Loucy (cell line): Measurements from ENCODE around the gene CRX.
"Not testable (repeated sequence)": the region's sequence is repeated elsewhere in the genome, so short reads cannot be mapped to it uniquely, and the experiment has no call there.

Source experiments
- H2AFZ ChIP-seq: fragments of 200-600 bp; sonication (generic); 2 replicates; pipeline ENCODE4 v1.6.0; 2016; ENCODE audit warnings: antibody characterized with exemption, mild to moderate bottlenecking, low read length, moderate library complexity
- H3F3A ChIP-seq: fragments of 200-600 bp; 2 replicates; pipeline ENCODE4 v1.6.0; 2016; ENCODE audit warnings: antibody characterized with exemption, low read depth, mild to moderate bottlenecking
- H3K27me3 ChIP-seq: fragments of 200-600 bp; sonication (generic); 2 replicates; pipeline ENCODE4 v1.6.1; 2014; ENCODE audit warnings: low read length, mild to moderate bottlenecking; ENCODE audit not compliant: insufficient read depth, poor library complexity, severe bottlenecking
- H3K36me3 ChIP-seq: fragments of 200-600 bp; sonication (generic); 2 replicates; pipeline ENCODE4 v1.6.1; 2016; ENCODE audit warnings: low read length; ENCODE audit not compliant: insufficient read depth
- H3K4me1 ChIP-seq: fragments of 200-600 bp; sonication (generic); 2 replicates; pipeline ENCODE4 v1.5.1; 2014; ENCODE audit warnings: low read length, mild to moderate bottlenecking; ENCODE audit not compliant: insufficient read depth, poor library complexity, severe bottlenecking
- H3K4me2 ChIP-seq: fragments of 200-600 bp; sonication (generic); 2 replicates; pipeline ENCODE4 v1.6.0; 2014; ENCODE audit warnings: antibody characterized with exemption, low read length, low read depth, mild to moderate bottlenecking; ENCODE audit not compliant: poor library complexity, severe bottlenecking
- H3K4me3 ChIP-seq: fragments of 200-600 bp; sonication (generic); 2 replicates; pipeline ENCODE4 v1.5.1; 2014; ENCODE audit warnings: low read length, mild to moderate bottlenecking, mixed read lengths; ENCODE audit not compliant: poor library complexity, severe bottlenecking
- H3K79me2 ChIP-seq: fragments of 200-600 bp; sonication (generic); 2 replicates; pipeline ENCODE4 v1.6.1; 2014; ENCODE audit warnings: low read length; ENCODE audit not compliant: insufficient read depth
- H3K9ac ChIP-seq: fragments of 200-600 bp; sonication (generic); 2 replicates; pipeline ENCODE4 v1.6.0; 2014; ENCODE audit warnings: mild to moderate bottlenecking, low read depth, low read length, moderate library complexity; ENCODE audit not compliant: poor library complexity, severe bottlenecking
- H3K9me2 ChIP-seq: fragments of 200-600 bp; sonication (generic); replicated peaks from 2 replicates; pipeline ENCODE4 v1.6.1; 2016; ENCODE audit warnings: low read depth, low read length, mixed read lengths
- H3K9me3 ChIP-seq: fragments of 200-600 bp; sonication (generic); 2 replicates; pipeline ENCODE4 v1.6.1; 2014; ENCODE audit warnings: mild to moderate bottlenecking, antibody characterized with exemption, low read length, low read depth; ENCODE audit not compliant: insufficient read depth
- H4K20me1 ChIP-seq: fragments of 200-600 bp; sonication (generic); 2 replicates; pipeline ENCODE4 v1.6.0; 2014; ENCODE audit warnings: antibody characterized with exemption, low read length, mild to moderate bottlenecking; ENCODE audit not compliant: insufficient read depth, poor library complexity, severe bottlenecking
- EZH2phosphoT487 ChIP-seq: fragments of 200-600 bp; IDR thresholded peaks from 2 replicates; pipeline ENCODE4 v1.6.1; 2018; ENCODE audit warnings: antibody characterized with exemption, mild to moderate bottlenecking, moderate library complexity, borderline replicate concordance
- TF ChIP-seq, protein P1 (sequence below): fragments of 200-600 bp; sonication (generic); conservative IDR thresholded peaks from 2 replicates; pipeline ENCODE4 v1.5.1; 2014; ENCODE audit warnings: mild to moderate bottlenecking, antibody characterized with exemption, low read length

CRX gene

GRCh38 chr19:47859838-47860237, 38.1 kb downstream of the CRX start:
- H3K27me3 ChIP-seq, H3K36me3 ChIP-seq, H3K9ac ChIP-seq, H2AFZ ChIP-seq, H3K9me2 ChIP-seq, H3K4me3 ChIP-seq, H3F3A ChIP-seq, H3K9me3 ChIP-seq, H3K4me2 ChIP-seq, H4K20me1 ChIP-seq, H3K4me1 ChIP-seq, H3K79me2 ChIP-seq: not testable (repeated sequence)

- H3K27me3 ChIP-seq: no peaks in the 10 kb centered on the region
- no peak overlapping the region for H3K9ac ChIP-seq
- H3K9me3 ChIP-seq: no peaks in the 10 kb centered on the region
- no peaks in the 10 kb centered on the region for H3K4me1 ChIP-seq
- no peak overlapping the region for H3K4me2 ChIP-seq
- no peaks in the 10 kb centered on the region for H3F3A ChIP-seq
- H3K79me2 ChIP-seq: no peaks in the 10 kb centered on the region
- TF ChIP-seq EZH2phosphoT487: no peak
- TF ChIP-seq, protein P1, sequence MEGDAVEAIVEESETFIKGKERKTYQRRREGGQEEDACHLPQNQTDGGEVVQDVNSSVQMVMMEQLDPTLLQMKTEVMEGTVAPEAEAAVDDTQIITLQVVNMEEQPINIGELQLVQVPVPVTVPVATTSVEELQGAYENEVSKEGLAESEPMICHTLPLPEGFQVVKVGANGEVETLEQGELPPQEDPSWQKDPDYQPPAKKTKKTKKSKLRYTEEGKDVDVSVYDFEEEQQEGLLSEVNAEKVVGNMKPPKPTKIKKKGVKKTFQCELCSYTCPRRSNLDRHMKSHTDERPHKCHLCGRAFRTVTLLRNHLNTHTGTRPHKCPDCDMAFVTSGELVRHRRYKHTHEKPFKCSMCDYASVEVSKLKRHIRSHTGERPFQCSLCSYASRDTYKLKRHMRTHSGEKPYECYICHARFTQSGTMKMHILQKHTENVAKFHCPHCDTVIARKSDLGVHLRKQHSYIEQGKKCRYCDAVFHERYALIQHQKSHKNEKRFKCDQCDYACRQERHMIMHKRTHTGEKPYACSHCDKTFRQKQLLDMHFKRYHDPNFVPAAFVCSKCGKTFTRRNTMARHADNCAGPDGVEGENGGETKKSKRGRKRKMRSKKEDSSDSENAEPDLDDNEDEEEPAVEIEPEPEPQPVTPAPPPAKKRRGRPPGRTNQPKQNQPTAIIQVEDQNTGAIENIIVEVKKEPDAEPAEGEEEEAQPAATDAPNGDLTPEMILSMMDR: no peak
- H3K36me3 ChIP-seq: no peaks in the 10 kb centered on the region
- no peaks in the 10 kb centered on the region for H3K9me2 ChIP-seq
- no peaks in the 10 kb centered on the region for H4K20me1 ChIP-seq
- no peak overlapping the region for H2AFZ ChIP-seq
- no peak overlapping the region for H3K4me3 ChIP-seq
Measured at GRCh38 chr19:47860602-47861297, 39.0 kb downstream of the CRX start.

DNA sequence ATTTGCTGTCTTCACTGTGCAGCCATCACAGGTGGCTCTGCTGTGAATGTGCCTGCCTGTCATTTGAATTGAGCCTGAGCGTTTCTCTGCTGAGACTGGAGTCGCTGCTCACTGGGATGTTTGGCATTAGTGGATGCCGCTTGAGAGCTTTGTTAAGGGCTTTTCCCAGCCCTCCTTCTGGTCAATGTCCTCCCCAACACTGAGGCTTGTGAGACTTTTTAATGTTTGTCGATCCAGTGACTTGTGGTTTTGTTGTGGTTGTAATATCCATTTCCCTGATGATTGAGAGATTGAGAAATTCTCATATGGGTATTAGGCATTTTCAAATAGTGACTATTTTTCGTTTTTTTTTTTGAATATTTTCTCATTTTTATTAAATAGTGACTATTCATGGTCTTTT, 39.9 kb downstream of the CRX start:
- H3K27me3 ChIP-seq: no peaks in the 10 kb centered on the region
- no peak overlapping the region for H3K4me3 ChIP-seq
- H3K36me3 ChIP-seq: no peaks in the 10 kb centered on the region
- H3F3A ChIP-seq: no peaks in the 10 kb centered on the region
- H3K9me3 ChIP-seq: no peaks in the 10 kb centered on the region
- no peaks in the 10 kb centered on the region for H3K4me1 ChIP-seq
- no peak overlapping the region for H2AFZ ChIP-seq
- TF ChIP-seq, protein P1: no peak
- TF ChIP-seq EZH2phosphoT487: no peak
- no peak overlapping the region for H3K4me2 ChIP-seq
- H3K79me2 ChIP-seq: no peaks in the 10 kb centered on the region
- H3K9ac ChIP-seq: no peak overlapping the region
- H3K9me2 ChIP-seq: no peaks in the 10 kb centered on the region
- no peaks in the 10 kb centered on the region for H4K20me1 ChIP-seq

DNA sequence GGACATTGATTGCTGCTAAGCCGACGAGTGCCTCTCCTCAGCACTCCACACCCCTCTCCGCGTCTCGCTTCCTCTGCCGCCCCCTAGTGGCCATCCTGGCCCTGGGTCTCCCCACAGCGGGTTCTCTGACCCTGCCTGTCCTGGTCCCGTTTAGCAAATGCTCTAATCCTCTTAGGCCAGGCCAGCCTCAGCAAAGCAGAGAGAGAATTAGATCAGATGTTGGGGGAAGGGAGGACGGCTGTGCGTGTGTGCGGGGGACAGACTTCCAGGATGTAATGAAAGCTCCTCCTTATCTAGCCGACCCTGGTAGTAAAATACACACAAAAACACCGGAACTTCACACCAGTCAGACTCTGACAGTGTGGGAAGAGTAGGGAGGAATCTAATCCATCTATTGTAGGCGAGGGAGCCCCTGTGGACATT, 41.8 kb downstream of the CRX start:
- Histone ChIP-seq H3K9ac (no peak overlapping the region), H3K79me2 (no peaks in the 10 kb centered on the region), H3K36me3 (no peaks in the 10 kb centered on the region), H3K4me3 (no peak overlapping the region), H3K4me2 (no peak overlapping the region), H3K9me2 (no peaks in the 10 kb centered on the region), H2AFZ (peak overlapping the region; percentile 75), H3K27me3 (no peaks in the 10 kb centered on the region), H3K9me3 (no peaks in the 10 kb centered on the region), H4K20me1 (no peaks in the 10 kb centered on the region), H3F3A (no peaks in the 10 kb centered on the region), H3K4me1 (no peaks in the 10 kb centered on the region)
- TF ChIP-seq EZH2phosphoT487: no peak
- TF ChIP-seq, protein P1: peak; percentile 97
